ENCODE results near the gene QSER1.
"Not testable (repeated sequence)": the region's sequence is repeated elsewhere in the genome, so short reads cannot be mapped to it uniquely, and the experiment has no call there.

QSER1 gene

DNA sequence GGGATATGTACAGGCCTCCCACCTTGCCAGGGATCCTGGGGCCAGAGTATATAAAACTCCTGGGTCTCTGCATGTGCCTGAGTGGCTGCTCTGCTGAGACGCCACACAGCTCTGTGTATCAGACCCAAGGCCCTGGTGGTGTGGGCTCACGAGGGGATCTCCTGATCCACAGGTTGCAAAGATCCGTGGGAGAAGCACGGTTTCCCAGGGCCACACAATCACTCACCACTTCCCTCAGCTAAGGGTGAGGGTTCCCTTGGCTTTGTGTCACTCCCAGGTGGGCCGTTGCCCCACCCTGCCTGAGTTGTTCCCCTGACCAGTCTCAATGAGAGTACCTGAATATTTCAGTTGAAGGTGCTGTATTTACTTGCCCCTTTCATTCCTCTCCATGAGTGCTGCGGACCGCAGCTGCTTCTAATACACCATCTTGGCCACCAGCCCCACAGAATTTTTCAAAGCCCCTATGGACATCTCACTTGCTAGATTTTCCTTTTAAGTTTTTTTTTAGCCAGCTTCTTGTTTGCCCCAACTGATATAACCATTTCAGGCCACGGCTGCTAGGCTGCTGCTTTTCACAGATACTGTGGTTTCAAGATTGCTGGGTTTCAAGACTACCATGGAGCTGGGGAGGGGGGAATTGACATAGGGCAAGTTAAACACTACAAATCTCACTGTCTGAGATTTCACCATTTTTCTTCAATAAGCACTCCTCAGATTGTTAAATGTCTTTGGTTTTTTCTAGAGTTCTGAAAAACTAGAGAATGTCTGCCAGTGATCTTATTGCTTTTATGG, 109.3 kb downstream of the QSER1 start:
- no peak for DNase-seq (ENCODE audit: low read depth)

GRCh38 chr11:33005175-33005574, 112.6 kb downstream of the QSER1 start:
- no peak for DNase-seq (ENCODE audit: low read depth)

- no peak for DNase-seq (ENCODE audit: low read depth)
These were observed 113.4 kb downstream of the QSER1 start for GRCh38 chr11:33006010-33006409.

- no peak for DNase-seq (ENCODE audit: low read depth)
These were observed 121.1 kb downstream of the QSER1 start for GRCh38 chr11:33013755-33014154.

DNA sequence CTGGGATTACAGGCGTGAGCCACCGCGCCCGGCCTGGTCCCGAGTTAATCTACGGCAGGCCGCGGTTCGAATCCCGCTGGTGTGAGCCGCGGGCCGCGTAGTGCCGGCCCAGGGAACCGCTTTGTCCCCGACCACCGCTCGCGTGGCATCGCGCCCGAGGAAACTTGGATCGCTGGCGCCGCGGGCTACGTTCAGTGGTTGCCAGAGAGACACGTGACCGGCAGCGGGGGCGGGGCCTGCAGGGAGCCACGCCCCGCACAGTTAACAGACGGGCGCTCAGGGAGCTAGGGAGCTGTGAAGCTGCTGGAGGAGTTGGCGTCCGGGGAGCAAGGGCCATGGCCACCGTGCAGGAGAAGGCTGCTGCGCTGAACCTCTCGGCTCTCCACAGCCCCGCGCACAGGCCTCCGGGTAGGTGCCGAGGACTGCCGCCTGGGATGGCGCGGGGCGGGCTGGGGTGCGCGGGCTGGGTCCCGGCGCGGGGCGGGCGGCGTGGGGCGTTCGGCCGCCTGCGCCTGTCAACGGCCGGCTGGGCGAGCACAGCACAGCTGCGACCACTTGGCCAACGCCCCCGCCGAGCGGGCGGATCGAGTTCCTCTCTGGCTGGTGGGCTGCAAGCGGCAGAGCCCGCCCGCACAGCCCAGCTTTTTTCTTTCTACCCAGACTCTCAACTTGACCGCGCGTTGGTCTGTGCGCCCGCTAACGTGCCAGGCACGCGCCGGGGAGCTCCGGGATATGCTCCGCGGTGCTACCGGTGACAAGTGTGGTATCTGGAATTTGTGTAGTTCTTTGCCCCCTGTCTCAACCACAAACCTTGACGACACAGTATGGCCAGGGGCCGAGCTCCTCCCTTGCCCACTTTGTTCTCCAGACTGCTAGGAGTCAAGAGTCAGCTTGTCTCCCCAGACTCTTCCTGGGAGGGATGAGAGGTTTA, 123.3 kb downstream of the QSER1 start, which contains the start of gene DEPDC7:
TSS of gene DEPDC7 (plus strand) at position 258 of the 931 bp plus-strand sequence. CDS start at position 336, 78 bp downstream.
- peak; percentile 76 for DNase-seq (ENCODE audit: low read depth)

GRCh38 chr11:33016654-33017053, 124.0 kb downstream of the QSER1 start:
- no peak for DNase-seq (ENCODE audit: low read depth)

DNA sequence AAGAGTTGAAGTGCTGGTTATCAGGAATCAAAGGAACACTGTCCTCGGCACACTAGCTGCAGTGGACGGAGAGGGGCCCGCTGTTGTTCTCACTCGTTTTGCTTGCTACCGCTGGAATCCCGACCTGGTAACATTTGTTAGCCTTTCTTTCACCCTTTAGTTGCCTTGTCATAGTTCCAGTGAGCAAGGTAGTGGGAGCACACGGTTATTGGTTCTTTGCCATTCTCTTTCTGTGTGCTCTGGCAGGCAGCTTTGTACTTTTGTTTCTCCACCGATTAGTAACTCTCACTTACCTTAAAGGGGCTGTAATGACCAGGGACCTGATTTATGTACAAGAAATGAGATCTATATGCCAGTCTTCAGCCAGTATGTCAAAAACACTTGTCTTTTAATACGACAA, 124.9 kb downstream of the QSER1 start:
- DNase-seq (ENCODE audit: low read depth) = no peak

DNA sequence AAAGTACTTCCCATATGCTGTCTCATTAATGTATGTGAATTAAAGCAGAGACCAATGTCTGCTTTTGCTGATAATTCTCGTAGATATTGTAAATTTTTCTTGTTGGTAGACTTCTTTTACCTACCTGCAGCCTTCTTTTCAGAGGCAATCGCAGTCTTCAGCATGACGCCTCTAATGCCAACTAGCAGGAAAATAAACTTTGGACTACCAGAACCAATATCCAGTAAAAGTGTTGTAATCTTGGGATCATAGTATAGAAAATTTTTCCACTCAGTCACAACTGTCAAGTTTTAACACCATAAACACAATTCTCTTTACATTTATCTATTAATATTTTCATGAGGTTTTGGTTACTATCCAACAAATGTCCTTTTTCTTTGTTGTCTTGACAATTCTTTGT, 125.4 kb downstream of the QSER1 start:
- DNase-seq (ENCODE audit: low read depth) = no peak

DNA sequence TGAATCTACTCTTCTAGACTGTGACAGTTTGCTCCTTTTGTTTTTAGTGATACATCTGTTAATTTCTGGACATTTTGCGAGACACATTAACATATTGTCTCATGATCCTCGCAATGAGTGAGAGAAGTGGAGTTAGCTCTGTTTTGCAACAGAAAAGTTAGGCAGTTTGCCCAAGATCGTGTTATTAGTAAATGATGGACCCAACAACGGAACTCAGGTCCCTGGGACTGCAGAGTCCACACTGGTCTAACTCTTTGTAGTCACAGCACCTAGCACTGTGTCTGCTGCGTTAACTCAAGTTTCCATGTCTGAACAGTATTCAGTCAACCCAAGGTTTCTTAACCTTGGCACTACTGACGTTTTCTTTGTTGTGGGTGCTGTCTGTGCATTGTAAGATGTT, 126.2 kb downstream of the QSER1 start:
- no peak for DNase-seq (ENCODE audit: low read depth)

- DNase-seq (ENCODE audit: low read depth) = no peak
These were observed 128.9 kb downstream of the QSER1 start for GRCh38 chr11:33021501-33021900.

DNA sequence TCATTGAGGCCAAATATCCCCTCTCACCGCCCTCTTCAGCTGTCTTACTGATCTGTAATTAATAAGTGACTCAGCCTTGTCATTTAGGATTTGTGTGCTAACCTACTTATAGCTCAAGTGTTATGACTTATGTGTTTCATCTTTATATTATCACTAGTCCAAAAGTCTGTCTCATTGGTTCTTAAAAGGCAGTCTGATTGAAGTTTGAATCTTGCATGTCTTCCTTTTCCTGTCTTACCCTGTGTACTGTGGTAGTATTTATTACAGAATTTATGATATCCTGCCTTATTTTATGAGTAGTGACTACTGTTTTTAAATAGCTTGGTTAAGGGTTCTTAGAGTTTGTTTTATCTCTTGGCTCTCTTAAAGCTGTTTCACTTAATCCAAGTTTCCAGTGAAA, 129.3 kb downstream of the QSER1 start:
- DNase-seq (ENCODE audit: low read depth) = no peak

GRCh38 chr11:33025339-33025722, 132.7 kb downstream of the QSER1 start:
- DNase-seq (ENCODE audit: low read depth) = no peak

DNA sequence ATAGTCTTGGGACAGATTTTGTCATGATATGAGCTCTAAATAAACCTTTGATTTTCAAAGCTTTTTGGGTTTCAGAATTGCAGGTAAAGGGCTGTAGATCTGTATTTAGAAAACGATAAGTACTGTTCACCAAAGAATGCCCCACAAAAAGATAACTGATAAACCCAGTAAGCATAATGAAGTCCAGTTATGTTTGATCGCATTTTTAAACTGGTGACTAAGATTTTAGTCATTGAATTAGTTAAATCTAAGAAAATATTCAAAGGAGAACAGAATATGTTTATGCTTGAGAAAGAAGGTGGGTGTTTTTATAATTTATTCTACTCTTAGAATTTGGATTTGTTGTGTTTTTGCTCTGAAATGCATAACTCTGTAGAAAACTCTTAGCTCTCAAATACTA, 134.6 kb downstream of the QSER1 start:
- no peak for DNase-seq (ENCODE audit: low read depth)

DNA sequence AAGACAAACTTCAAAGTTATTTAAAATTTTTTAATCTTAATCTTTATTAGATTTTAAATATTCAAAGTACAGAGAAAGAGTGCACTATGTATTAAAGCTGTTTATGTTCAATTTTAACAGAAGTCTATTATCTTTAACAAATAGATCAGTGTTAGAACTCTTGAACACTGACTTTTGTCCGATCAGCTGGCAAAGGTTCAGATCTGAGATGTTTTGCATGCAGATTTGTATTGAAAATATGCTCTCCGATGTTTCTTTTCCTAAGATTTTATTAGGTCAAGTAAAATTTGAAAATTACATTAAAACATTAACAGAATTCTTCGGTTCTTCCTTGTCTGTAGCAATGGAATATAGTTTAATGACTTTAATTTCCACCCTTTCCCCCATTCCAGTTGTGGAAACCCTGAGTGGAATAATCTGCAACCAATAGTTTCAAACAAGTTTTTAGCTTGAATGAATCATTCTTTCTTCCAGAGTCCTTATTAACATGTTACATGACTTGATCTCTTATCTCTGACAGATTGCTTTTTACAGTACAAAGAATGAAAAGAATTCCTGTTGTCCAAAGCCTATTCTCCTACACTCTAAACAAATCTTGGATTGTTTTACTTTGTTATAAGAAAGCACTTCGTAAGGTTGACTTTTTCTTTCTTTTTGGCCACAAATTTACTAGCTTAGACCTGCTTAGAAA, 135.4 kb downstream of the QSER1 start:
- no peak for DNase-seq (ENCODE audit: low read depth)

DNA sequence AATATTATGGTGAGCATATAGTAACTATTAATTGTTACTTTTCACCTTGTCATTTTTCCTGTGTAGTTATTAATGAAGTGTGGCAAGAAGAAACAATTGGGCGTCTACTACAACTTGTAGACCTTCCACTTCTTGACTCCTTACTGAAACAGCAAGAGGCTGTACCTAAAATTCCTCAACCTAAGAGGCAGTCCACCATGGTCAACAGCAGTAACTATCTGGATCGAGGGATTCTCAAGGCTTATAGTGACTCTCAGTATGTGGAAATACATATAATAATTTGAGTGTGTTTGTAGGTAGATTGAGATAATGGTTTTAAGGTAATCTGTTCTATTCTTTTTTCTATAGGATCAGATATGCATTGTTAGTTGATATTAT, 135.9 kb downstream of the QSER1 start:
- no peak for DNase-seq (ENCODE audit: low read depth)

DNA sequence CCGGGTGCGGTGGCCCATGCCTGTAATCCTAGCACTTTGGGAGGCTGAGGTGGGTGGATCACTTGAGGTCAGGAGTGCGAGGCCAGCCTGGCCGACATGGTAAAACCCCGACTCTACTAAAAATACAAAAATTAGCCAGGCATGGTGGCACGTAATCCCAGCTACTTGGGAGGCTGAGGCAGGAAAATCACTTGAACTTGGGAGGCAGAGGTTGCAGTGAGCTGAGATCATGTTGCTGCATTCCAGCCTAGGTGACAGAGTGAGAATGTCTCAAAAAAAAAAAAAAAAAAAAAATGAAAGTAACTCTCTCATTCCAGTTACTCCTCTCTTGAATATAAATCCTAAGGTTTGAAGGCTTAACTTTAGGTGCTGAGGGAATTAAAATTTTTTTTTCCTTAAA, 136.6 kb downstream of the QSER1 start:
- DNase-seq (ENCODE audit: low read depth) = not testable (repeated sequence)

Data from stromal cell of bone marrow (primary cell).